Glomerular endothelial cell (primary cell): Measurements from ENCODE around the gene HMGB1. TPM values are rescaled to one million over a fixed set of nuclear protein-coding genes. Genes with fewer than 3 reads are reported as not detected.

Source experiments
- DNase-seq: peaks from one replicate; pipeline ENCODE4 v3.0.0-alpha.2; 2011; ENCODE audit warnings: low read depth, low spot score; ENCODE audit errors: extremely low read depth
- total RNA-seq: library from RNA; depleted of rRNA; stranded (reverse); fragments of >200 nt; gene quantifications from 2 replicates; pipeline ENCODE4 v1.2.3, GENCODE V29; 2015

Gene HMGB1
- total RNA-seq, 1 donor from 2014 or later, result 383 TPM

- DNase-seq, result no peak
Observed at GRCh38 chr13:30435911-30436451, 29.8 kb downstream of the HMGB1 start.

- no peak for DNase-seq
Observed at GRCh38 chr13:30431269-30431940, 34.3 kb downstream of the HMGB1 start.

- DNase-seq, result peak; percentile 57
Observed at GRCh38 chr13:30429721-30430694, 35.7 kb downstream of the HMGB1 start.

- no peak for DNase-seq
Observed at GRCh38 chr13:30429235-30429634, 36.5 kb downstream of the HMGB1 start.

GRCh38 chr13:30423891-30424290 is 41.8 kb downstream of the HMGB1 start:
- DNase-seq, result no peak

- no peak for DNase-seq
Observed at GRCh38 chr13:30422054-30422839, 43.5 kb downstream of the HMGB1 start, which contains the start of gene UBE2L5. Gene UBE2L5 (plus strand): TSS chr13:30422493. CDS start chr13:30427991, 5,498 bp downstream.

GRCh38 chr13:30421093-30422053 is 44.4 kb downstream of the HMGB1 start:
- no peak for DNase-seq

- DNase-seq, result no peak
Observed at GRCh38 chr13:30418717-30419459, 46.8 kb downstream of the HMGB1 start.

GRCh38 chr13:30418075-30418716 is 47.5 kb downstream of the HMGB1 start:
- DNase-seq, result no peak

GRCh38 chr13:30416471-30416870 is 49.3 kb downstream of the HMGB1 start:
- no peak for DNase-seq

GRCh38 chr13:30415430-30416030 is 50.2 kb downstream of the HMGB1 start:
- no peak for DNase-seq

GRCh38 chr13:30413842-30414241 is 51.9 kb downstream of the HMGB1 start:
- no peak for DNase-seq

GRCh38 chr13:30412346-30412745 is 53.4 kb downstream of the HMGB1 start:
- DNase-seq, result no peak

GRCh38 chr13:30410705-30411125 is 55.0 kb downstream of the HMGB1 start:
- DNase-seq, result no peak

GRCh38 chr13:30409886-30410704 is 55.6 kb downstream of the HMGB1 start:
- no peak for DNase-seq

GRCh38 chr13:30408319-30409101 is 57.2 kb downstream of the HMGB1 start:
- DNase-seq, result no peak
